ENCODE measurements around the gene RARRES1. TPM values are rescaled to one million over a fixed set of nuclear protein-coding genes. Genes with fewer than 3 reads are reported as not detected.

The RARRES1 gene
- total and polyA plus RNA-seq, 7 donors, result 0.69 to 28.1 (median 2.9) TPM

GRCh38 chr3:158751316-158751715 is 19.1 kb upstream of the RARRES1 start:
- Histone ChIP-seq H3K36me3 (ENCODE audit: insufficient read depth in 1 of 2, low read depth in 1 of 2) (peaks cover 3 to 31% of the 10 kb centered on the region in 2 donors), H3K27me3 (ENCODE audit: insufficient read depth in 3 of 3, low read length in 2 of 3) (no peaks in the 10 kb centered on the region), H3K27ac (no peak overlapping the region), H3K4me3 (no peak overlapping the region), H3K9me3 (no peaks in the 10 kb centered on the region), H3K4me1 (no peaks in the 10 kb centered on the region)
- intact Hi-C loops (cut with DNase I), result no loop called here
- WGBS, 3 donors, result 74 to 94% (median 82%) methylated on average over 1 of the region's 1 CpG
- no peak for TF ChIP-seq CTCF (IDR thresholded peaks at IDR 0.05)
- DNase-seq (no peak), ATAC-seq (no peak)

- Histone ChIP-seq H3K36me3 (ENCODE audit: insufficient read depth in 1 of 2, low read depth in 1 of 2) (peaks cover 3 to 44% of the 10 kb centered on the region in 2 donors), H3K9me3 (no peaks in the 10 kb centered on the region)
- 80 to 86% (median 82%) methylated on average over 6 of the region's 6 CpGs for WGBS, 3 donors
Observed at GRCh38 chr3:158750016-158750415, 17.8 kb upstream of the RARRES1 start.

DNA sequence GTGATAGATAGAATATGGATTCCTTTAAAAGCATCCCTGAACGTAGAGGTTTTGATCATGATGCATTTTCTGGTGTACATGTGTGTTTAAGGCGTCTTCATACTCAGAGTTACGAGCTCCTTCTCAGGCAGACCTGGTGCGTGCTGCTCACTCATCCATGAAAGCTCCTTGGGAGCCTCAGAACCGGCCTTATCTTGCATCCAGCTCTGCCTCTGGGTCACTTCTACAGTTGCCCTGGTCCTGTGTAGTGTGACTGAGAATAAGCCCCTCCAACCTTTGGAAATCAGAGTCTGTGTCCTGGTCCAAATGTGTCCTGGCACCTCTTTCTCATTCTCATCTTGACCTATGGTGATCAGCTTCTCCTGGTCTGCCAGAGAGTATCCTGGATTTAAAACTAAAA is 17.3 kb upstream of the RARRES1 start:
- Histone ChIP-seq H3K27ac (no peak overlapping the region), H3K36me3 (ENCODE audit: insufficient read depth in 1 of 2, low read depth in 1 of 2) (peaks cover 3 to 49% of the 10 kb centered on the region in 2 donors), H3K4me1 (no peaks in the 10 kb centered on the region), H3K9me3 (no peaks in the 10 kb centered on the region), H3K27me3 (ENCODE audit: insufficient read depth in 3 of 3, low read length in 2 of 3) (no peaks in the 10 kb centered on the region), H3K4me3 (no peak overlapping the region)
- WGBS, 3 donors, result 85 to 92% (median 87%) methylated on average over 5 of the region's 5 CpGs
- DNase-seq (no peak), ATAC-seq (no peak)
- TF ChIP-seq CTCF (IDR thresholded peaks at IDR 0.05), result no peak
- intact Hi-C loops (cut with DNase I), result no loop called here

More at GRCh38 chr3:158750016-158750415, 17.8 kb upstream of the RARRES1 start:
- ATAC-seq, result no peak
- Histone ChIP-seq H3K4me3 (no peak overlapping the region), H3K27ac (no peak overlapping the region), H3K4me1 (no peaks in the 10 kb centered on the region), H3K27me3 (ENCODE audit: insufficient read depth in 3 of 3, low read length in 2 of 3) (no peaks in the 10 kb centered on the region)
- no peak for DNase-seq
- intact Hi-C loops (cut with DNase I), result no loop called here
- TF ChIP-seq CTCF (IDR thresholded peaks at IDR 0.05), result no peak

GRCh38 chr3:158748237-158748828 is 16.1 kb upstream of the RARRES1 start:
- H3K27me3 ChIP-seq (ENCODE audit: insufficient read depth in 3 of 3, low read length in 2 of 3), result no peaks in the 10 kb centered on the region
- H3K9me3 ChIP-seq, result no peaks in the 10 kb centered on the region
- H3K4me3 ChIP-seq, result no peak overlapping the region
- intact Hi-C loops (cut with DNase I), result no loop called here
- ATAC-seq (no peak), DNase-seq (peak in 1 of 2 donors; percentile 62)
- WGBS, 3 donors, result 50 to 55% (median 51%) methylated on average over 7 of the region's 7 CpGs
- no peak for TF ChIP-seq CTCF (IDR thresholded peaks at IDR 0.05)
- H3K4me1 ChIP-seq, result no peaks in the 10 kb centered on the region
- H3K36me3 ChIP-seq (ENCODE audit: insufficient read depth in 1 of 2, low read depth in 1 of 2), result peaks cover 3 to 50% of the 10 kb centered on the region in 2 donors
- no peak overlapping the region for H3K27ac ChIP-seq

DNA sequence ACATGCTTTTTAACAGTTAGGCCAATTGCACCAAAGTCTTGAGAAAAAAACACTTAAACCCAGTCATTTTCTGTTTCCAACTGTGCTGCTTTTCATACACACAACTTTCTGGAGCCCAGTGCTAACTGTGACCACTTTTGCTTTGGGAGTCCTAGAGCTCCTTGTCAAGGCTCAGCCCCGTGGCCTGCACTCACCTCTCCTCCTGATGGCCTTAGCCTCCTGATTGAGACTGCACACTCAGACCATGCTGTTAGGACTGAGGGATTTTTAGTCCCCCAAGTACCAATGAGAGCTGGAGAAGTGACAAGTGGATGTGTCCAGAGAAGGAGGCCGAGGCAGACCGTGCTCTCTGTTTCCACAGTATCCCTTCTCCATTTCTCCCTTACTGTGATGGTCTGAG is 15.2 kb upstream of the RARRES1 start:
- DNase-seq (no peak), ATAC-seq (no peak)
- Histone ChIP-seq H3K27me3 (ENCODE audit: insufficient read depth in 3 of 3, low read length in 2 of 3) (no peaks in the 10 kb centered on the region), H3K27ac (no peak overlapping the region), H3K4me3 (no peak overlapping the region), H3K9me3 (no peaks in the 10 kb centered on the region), H3K4me1 (no peaks in the 10 kb centered on the region), H3K36me3 (ENCODE audit: insufficient read depth in 1 of 2, low read depth in 1 of 2) (peaks cover 3 to 55% of the 10 kb centered on the region in 2 donors)
- intact Hi-C loops (cut with DNase I), result no loop called here
- TF ChIP-seq CTCF (IDR thresholded peaks at IDR 0.05), result no peak
- 87 to 94% (median 92%) methylated on average over 3 of the region's 3 CpGs for WGBS, 3 donors

All from psoas muscle (tissue), 8 donors.